HCT116 (cell line): ENCODE results near the gene CPM. TPM values are rescaled to one million over a fixed set of nuclear protein-coding genes. Genes with fewer than 3 reads are reported as not detected.

ENCODE experiments used
- ATAC-seq: fragments of 200-7000 bp; cut with Tn5 transposase; 2 replicates; pipeline ENCODE4 v1.9.1; 2020; ENCODE audit warnings: mild to moderate bottlenecking, moderate library complexity
- BruUV-seq: library from RNA; stranded (reverse); fragments of 400-500 nt; replicated peaks from 2 replicates; lab custom pipeline; 2021; lab: Mats Ljungman, UMichigan
- CTCF ChIA-PET: fragments of 300-600 bp; sonication (Branson Sonifier 250); formaldehyde crosslinking; loops from one replicate; lab custom pipeline; 2021; ENCODE audit warnings: antibody characterized with exemption; lab: Charles Lee
- POLR2A ChIA-PET: fragments of 300-600, 350-600 bp; sonication (Branson Sonifier 250); formaldehyde crosslinking; loops from one replicate; lab custom pipeline; 2021; ENCODE audit warnings: antibody characterized with exemption; lab: Charles Lee
- RAD21 ChIA-PET, 2 experiments: fragments of 300-600 bp; sonication (Branson Sonifier 250); formaldehyde crosslinking; loops; one replicate each; lab custom pipeline; 2023; ENCODE audit warnings: low total read pairs in 2 of 2; ENCODE audit not compliant: uncharacterized antibody in 2 of 2, unreplicated experiment in 2 of 2, low non-redundant PET in 1 of 2; lab: Charles Lee
- DNase-seq: peaks from one replicate; pipeline ENCODE4 v3.0.0-alpha.2; 2010; ENCODE audit warnings: low read depth, low spot score
- H2AFZ ChIP-seq: fragments of 200-600 bp; shearing (Covaris generic), sonication (generic); 2 replicates; pipeline ENCODE4 v1.6.1; 2017; ENCODE audit warnings: low read depth, mixed run types, mixed read lengths, antibody characterized with exemption, low read length; ENCODE audit not compliant: poor library complexity, severe bottlenecking
- H3K27ac ChIP-seq: 2 replicates; pipeline ENCODE4 v1.5.1; 2012; ENCODE audit warnings: low read depth, low read length
- H3K27me3 ChIP-seq: fragments of 200-600 bp; sonication (generic); 2 replicates; pipeline ENCODE4 v1.6.1; 2016; ENCODE audit warnings: mixed run types, low read length, mixed read lengths; ENCODE audit not compliant: insufficient read depth
- H3K36me3 ChIP-seq, 2 experiments: fragments of 200-500 bp in 1 of 2; fragments of 200-600 bp in 1 of 2; sonication (Bioruptor generic) in 1 of 2; sonication (generic) in 1 of 2; 2 replicates each; pipeline versions ENCODE4 v1.5.1 to v1.6.1; 2014 to 2016; ENCODE audit warnings: low read length in 2 of 2, inconsistent platforms in 1 of 2, mixed read lengths in 1 of 2, mixed run types in 1 of 2; ENCODE audit not compliant: insufficient read depth in 2 of 2, control insufficient read depth in 1 of 2
- H3K4me1 ChIP-seq, 2 experiments: fragments of 200-600 bp in 1 of 2; sonication (generic) in 1 of 2; 2 replicates each; pipeline versions ENCODE4 v1.5.1 to v1.6.1; 2012 to 2017; ENCODE audit warnings: low read length in 2 of 2, inconsistent platforms in 1 of 2, mild to moderate bottlenecking in 1 of 2, mixed read lengths in 1 of 2, mixed run types in 1 of 2, moderate library complexity in 1 of 2; ENCODE audit not compliant: insufficient read depth in 2 of 2, control insufficient read depth in 1 of 2
- H3K4me2 ChIP-seq: fragments of 200-600 bp; sonication (generic); 2 replicates; pipeline ENCODE4 v1.6.1; 2017; ENCODE audit warnings: mixed run types, low read length, mixed read lengths
- H3K4me3 ChIP-seq, 2 experiments: fragments of 200-600 bp in 1 of 2; sonication (generic) in 1 of 2; replicated peaks in 1 of 2; 2 replicates each; pipeline ENCODE4 v1.5.1; 2011 to 2016; ENCODE audit warnings: low read length in 2 of 2, control low read depth in 1 of 2, low read depth in 1 of 2, mild to moderate bottlenecking in 1 of 2, mixed read lengths in 1 of 2, mixed run types in 1 of 2
- H3K79me2 ChIP-seq: fragments of 200-600 bp; sonication (generic); 2 replicates; pipeline ENCODE4 v1.6.1; 2017; ENCODE audit warnings: mild to moderate bottlenecking, mixed run types, low read length, moderate library complexity, mixed read lengths; ENCODE audit not compliant: insufficient read depth
- H3K9ac ChIP-seq: fragments of 200-600 bp; sonication (generic); 2 replicates; pipeline ENCODE4 v1.6.1; 2016; ENCODE audit warnings: low read length, mixed read lengths
- H3K9me2 ChIP-seq: fragments of 200-600 bp; sonication (generic), shearing (Covaris generic); 2 replicates; pipeline ENCODE4 v1.6.1; 2017; ENCODE audit warnings: mixed run types, mild to moderate bottlenecking, moderate library complexity; ENCODE audit not compliant: insufficient read depth
- H3K9me3 ChIP-seq, 2 experiments: fragments of 200-500 bp in 1 of 2; fragments of 200-600 bp in 1 of 2; sonication (Bioruptor generic) in 1 of 2; sonication (generic) in 1 of 2; 2 replicates each; pipeline ENCODE4 v1.6.1; 2014 to 2017; ENCODE audit warnings: low read length in 2 of 2, mixed read lengths in 2 of 2, inconsistent platforms in 1 of 2, low read depth in 1 of 2, mild to moderate bottlenecking in 1 of 2, mixed run types in 1 of 2, moderate library complexity in 1 of 2; ENCODE audit not compliant: control insufficient read depth in 1 of 2, insufficient read depth in 1 of 2
- H4K20me1 ChIP-seq: fragments of 200-600 bp; sonication (generic), shearing (Covaris generic); 2 replicates; pipeline ENCODE4 v1.6.1; 2017; ENCODE audit warnings: mixed run types, mild to moderate bottlenecking, moderate library complexity; ENCODE audit not compliant: insufficient read depth
- ATF3 ChIP-seq: IDR thresholded peaks from 2 replicates; pipeline ENCODE4 v1.6.1; 2012
- CEBPB ChIP-seq: IDR thresholded peaks from 2 replicates; pipeline ENCODE4 v1.6.1; 2012; ENCODE audit warnings: low read depth
- EGR1 ChIP-seq: IDR thresholded peaks from 2 replicates; pipeline ENCODE4 v1.6.1; 2012; ENCODE audit warnings: low read depth
- ELF1 ChIP-seq: IDR thresholded peaks from 2 replicates; pipeline ENCODE4 v1.6.1; 2012; ENCODE audit warnings: low read depth, borderline replicate concordance
- EZH2 ChIP-seq: fragments of 200-600 bp; sonication (generic); IDR thresholded peaks from 2 replicates; pipeline ENCODE4 v1.6.1; 2017; ENCODE audit warnings: antibody characterized with exemption, mixed run types
- EZH2phosphoT487 ChIP-seq: fragments of 200-600 bp; IDR thresholded peaks from 2 replicates; pipeline ENCODE4 v1.6.1; 2018; ENCODE audit warnings: antibody characterized with exemption, borderline replicate concordance
- FOSL1 ChIP-seq: IDR thresholded peaks from 2 replicates; pipeline ENCODE4 v1.6.1; 2012; ENCODE audit warnings: low read depth
- JUND ChIP-seq: IDR thresholded peaks from 2 replicates; pipeline ENCODE4 v1.6.1; 2012
- POLR2A ChIP-seq: IDR thresholded peaks from 2 replicates; pipeline ENCODE4 v1.7.0; 2011; ENCODE audit warnings: borderline replicate concordance; ENCODE audit not compliant: insufficient read depth, insufficient read length; ENCODE audit errors: extremely low read depth
- SIN3A ChIP-seq: IDR thresholded peaks from 2 replicates; pipeline ENCODE4 v1.6.1; 2012; ENCODE audit warnings: low read depth
- SP1 ChIP-seq: IDR thresholded peaks from 2 replicates; pipeline ENCODE4 v1.6.1; 2012; ENCODE audit warnings: low read depth
- TCF7L2 ChIP-seq: IDR thresholded peaks from 2 replicates; pipeline ENCODE4 v1.7.0; 2011; ENCODE audit warnings: borderline replicate concordance, inconsistent platforms; ENCODE audit not compliant: insufficient read depth, insufficient read length; ENCODE audit errors: extremely low read depth
- YY1 ChIP-seq: IDR thresholded peaks from 2 replicates; pipeline ENCODE4 v1.6.1; 2011; ENCODE audit warnings: low read length, low read depth, moderate library complexity, mild to moderate bottlenecking; ENCODE audit not compliant: insufficient replicate concordance; ENCODE audit errors: extremely low read depth
- ZFX ChIP-seq: fragments of 450-650 bp; IDR thresholded peaks from 2 replicates; pipeline ENCODE4 v1.6.1; 2017
- ZNF274 ChIP-seq: fragments of 200-500 bp; sonication (Bioruptor generic); IDR thresholded peaks from 2 replicates; pipeline ENCODE4 v1.6.1; 2014; ENCODE audit warnings: mild to moderate bottlenecking, low read depth, low read length, inconsistent platforms
- intact Hi-C: fragments of 100-400 bp; cut with micrococcal nuclease; formaldehyde crosslinking; loops from 2 replicates; pipeline ENCODE4 v1.10.0; 2022
- total RNA-seq: library from RNA; stranded (reverse); gene quantifications from one replicate; pipeline ENCODE4 v1.2.1, GENCODE V29; 2021; ENCODE audit not compliant: unreplicated experiment
- TF ChIP-seq, protein P1 (sequence below): IDR thresholded peaks from 2 replicates; pipeline ENCODE4 v1.6.1; 2012; ENCODE audit warnings: low read depth

The CPM gene
- total RNA-seq, 1 experiment from 2014 or later, result 5.3 TPM

DNA sequence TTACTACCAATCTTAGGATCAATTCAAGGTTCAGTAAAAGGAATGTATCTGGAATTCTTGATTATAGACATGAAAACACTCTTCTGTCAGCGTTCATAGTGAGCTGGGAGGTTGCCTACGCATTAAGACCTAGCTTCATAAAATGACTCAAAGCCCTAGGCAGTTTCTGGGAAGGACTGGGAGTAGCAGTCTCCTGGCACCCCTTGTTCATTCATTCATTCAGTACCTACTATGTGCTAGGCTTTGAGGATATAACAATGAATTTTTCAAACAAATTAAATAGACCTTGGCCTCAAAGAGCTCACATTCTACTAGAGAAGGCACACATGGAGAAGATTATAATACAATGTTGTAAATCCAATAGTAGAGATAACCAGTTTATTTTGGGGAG, 78.9 kb downstream of the CPM start:
- H3K27ac ChIP-seq, result no peak overlapping the region
- ChIA-PET RAD21 (no interaction called here), POLR2A (no interaction called here), CTCF (no interaction called here)
- no peak for ATAC-seq
- H3K9me3 ChIP-seq, result no peaks in the 10 kb centered on the region
- no peaks in the 10 kb centered on the region for H3K79me2 ChIP-seq
- no peaks in the 10 kb centered on the region for H3K4me1 ChIP-seq
- H3K9ac ChIP-seq, result no peak overlapping the region
- H2AFZ ChIP-seq, result no peak overlapping the region
- intact Hi-C loops, result no loop called here
- no peaks in the 10 kb centered on the region for H3K36me3 ChIP-seq
- DNase-seq, result no peak
- no peak for TF ChIP-seq ELF1
- TF ChIP-seq, protein P1, sequence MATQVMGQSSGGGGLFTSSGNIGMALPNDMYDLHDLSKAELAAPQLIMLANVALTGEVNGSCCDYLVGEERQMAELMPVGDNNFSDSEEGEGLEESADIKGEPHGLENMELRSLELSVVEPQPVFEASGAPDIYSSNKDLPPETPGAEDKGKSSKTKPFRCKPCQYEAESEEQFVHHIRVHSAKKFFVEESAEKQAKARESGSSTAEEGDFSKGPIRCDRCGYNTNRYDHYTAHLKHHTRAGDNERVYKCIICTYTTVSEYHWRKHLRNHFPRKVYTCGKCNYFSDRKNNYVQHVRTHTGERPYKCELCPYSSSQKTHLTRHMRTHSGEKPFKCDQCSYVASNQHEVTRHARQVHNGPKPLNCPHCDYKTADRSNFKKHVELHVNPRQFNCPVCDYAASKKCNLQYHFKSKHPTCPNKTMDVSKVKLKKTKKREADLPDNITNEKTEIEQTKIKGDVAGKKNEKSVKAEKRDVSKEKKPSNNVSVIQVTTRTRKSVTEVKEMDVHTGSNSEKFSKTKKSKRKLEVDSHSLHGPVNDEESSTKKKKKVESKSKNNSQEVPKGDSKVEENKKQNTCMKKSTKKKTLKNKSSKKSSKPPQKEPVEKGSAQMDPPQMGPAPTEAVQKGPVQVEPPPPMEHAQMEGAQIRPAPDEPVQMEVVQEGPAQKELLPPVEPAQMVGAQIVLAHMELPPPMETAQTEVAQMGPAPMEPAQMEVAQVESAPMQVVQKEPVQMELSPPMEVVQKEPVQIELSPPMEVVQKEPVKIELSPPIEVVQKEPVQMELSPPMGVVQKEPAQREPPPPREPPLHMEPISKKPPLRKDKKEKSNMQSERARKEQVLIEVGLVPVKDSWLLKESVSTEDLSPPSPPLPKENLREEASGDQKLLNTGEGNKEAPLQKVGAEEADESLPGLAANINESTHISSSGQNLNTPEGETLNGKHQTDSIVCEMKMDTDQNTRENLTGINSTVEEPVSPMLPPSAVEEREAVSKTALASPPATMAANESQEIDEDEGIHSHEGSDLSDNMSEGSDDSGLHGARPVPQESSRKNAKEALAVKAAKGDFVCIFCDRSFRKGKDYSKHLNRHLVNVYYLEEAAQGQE, result no peak
- no peak for TF ChIP-seq SIN3A
- TF ChIP-seq SP1, result no peak
- TF ChIP-seq YY1, result no peak
- no peak for TF ChIP-seq EZH2phosphoT487
- TF ChIP-seq ZNF274, result no peak
- TF ChIP-seq POLR2A, result no peak
- no peak for TF ChIP-seq CEBPB
- TF ChIP-seq EGR1, result no peak
- TF ChIP-seq TCF7L2, result no peak
- TF ChIP-seq FOSL1, result no peak
- TF ChIP-seq EZH2, result no peak
- no peak for TF ChIP-seq ZFX
- no peak for TF ChIP-seq JUND
- no peak for TF ChIP-seq ATF3
- no peaks in the 10 kb centered on the region for H3K9me2 ChIP-seq
- no TSS peak for BruUV-seq
- H3K4me2 ChIP-seq, result no peak overlapping the region
- H3K27me3 ChIP-seq, result no peaks in the 10 kb centered on the region
- no peaks in the 10 kb centered on the region for H4K20me1 ChIP-seq
- no peak overlapping the region for H3K4me3 ChIP-seq
